ENCODE data around the gene SGK1.

DNA sequence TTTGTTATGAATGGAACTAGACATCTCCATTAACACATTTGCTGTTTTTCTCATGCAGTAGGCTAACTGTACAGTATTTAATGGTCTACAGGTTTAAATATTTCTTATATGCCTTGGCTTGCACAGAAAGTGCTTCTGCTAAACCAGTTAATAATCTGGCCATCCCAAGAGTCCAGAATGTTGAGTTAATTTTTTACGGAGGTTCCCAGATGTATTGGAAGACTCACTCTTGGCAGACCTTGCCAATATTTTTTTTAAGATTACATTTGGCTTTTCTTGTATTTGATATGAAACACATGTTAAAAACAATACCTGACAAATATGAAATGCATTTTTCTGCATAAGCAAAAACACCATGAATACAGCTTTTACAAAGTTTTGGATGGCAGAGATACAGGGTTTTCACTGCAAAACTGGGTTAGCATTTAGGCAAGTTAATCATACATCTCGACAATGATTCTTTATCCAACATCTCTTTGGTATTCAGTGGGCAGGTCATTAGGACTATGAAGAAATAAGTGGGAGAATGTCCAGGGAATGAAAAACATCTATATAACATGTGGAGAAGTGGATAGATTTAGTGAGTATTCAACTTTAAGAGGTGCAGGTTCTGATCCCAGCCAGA is 94.0 kb downstream of the SGK1 start:
- no peak for TF ChIP-seq POLR2A (IDR thresholded peaks at IDR 0.05)
- TF ChIP-seq, protein P1, sequence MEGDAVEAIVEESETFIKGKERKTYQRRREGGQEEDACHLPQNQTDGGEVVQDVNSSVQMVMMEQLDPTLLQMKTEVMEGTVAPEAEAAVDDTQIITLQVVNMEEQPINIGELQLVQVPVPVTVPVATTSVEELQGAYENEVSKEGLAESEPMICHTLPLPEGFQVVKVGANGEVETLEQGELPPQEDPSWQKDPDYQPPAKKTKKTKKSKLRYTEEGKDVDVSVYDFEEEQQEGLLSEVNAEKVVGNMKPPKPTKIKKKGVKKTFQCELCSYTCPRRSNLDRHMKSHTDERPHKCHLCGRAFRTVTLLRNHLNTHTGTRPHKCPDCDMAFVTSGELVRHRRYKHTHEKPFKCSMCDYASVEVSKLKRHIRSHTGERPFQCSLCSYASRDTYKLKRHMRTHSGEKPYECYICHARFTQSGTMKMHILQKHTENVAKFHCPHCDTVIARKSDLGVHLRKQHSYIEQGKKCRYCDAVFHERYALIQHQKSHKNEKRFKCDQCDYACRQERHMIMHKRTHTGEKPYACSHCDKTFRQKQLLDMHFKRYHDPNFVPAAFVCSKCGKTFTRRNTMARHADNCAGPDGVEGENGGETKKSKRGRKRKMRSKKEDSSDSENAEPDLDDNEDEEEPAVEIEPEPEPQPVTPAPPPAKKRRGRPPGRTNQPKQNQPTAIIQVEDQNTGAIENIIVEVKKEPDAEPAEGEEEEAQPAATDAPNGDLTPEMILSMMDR (IDR thresholded peaks at IDR 0.05) = no peak
- TF ChIP-seq EP300 (IDR thresholded peaks at IDR 0.05; ENCODE audit: low read depth) = no peak
- no peak for TF ChIP-seq POLR2AphosphoS5 (IDR thresholded peaks at IDR 0.05)
